ENCODE results near the gene PECR. TPM values are rescaled to one million over a fixed set of nuclear protein-coding genes. Genes with fewer than 3 reads are reported as not detected.

Gene PECR
- total and polyA plus RNA-seq, 2 of the 13 experiments (the other 11 are each of a cell fraction or from before 2014, with no cell fraction given), result 151 to 153 TPM

- TF ChIP-seq THAP9 (CRISPR knock-in tag; IDR thresholded peaks at IDR 0.05; ENCODE audit: borderline replicate concordance), result no peak
Observed at GRCh38 chr2:216075510-216076485, 5.8 kb downstream of the PECR start (continued).

GRCh38 chr2:216074794-216075193 lies 6.8 kb downstream of the PECR start:
- H3K4me2 ChIP-seq (ENCODE audit: low read depth, low read length), result no peak overlapping the region
- intact Hi-C loops (cut with micrococcal nuclease; ENCODE audit: unreplicated experiment) (no loop called here), in situ Hi-C loops (cut with HindIII; ENCODE audit: extremely low pct_ligation_motif_present, low pct_unique_long_range_greater_than_20kb) (no loop called here)
- ChIA-PET POLR2A (interaction anchor here (0.6 to 3.0 kb wide), 2 partner anchors 9 to 33 kb away, joined by 3 to 17 read pairs; partner anchors contain the start of gene XRCC5), CTCF (ENCODE audit: low intra/inter-chr PET ratio, low total read pairs) (no interaction called here)
- peaks cover 55% of the 10 kb centered on the region for H3K79me2 ChIP-seq (ENCODE audit: insufficient read depth, low read length)
- WGBS (ENCODE audit: low lambda C conversion rate), result 88% methylated on average over 1 of the region's 1 CpG
- no TSS peak for BruUV-seq (replicated peaks)
- TF ChIP-seq FOSL2 (CRISPR knock-in tag; IDR thresholded peaks at IDR 0.05), result peak; percentile 60
- TF ChIP-seq SOX6 (IDR thresholded peaks at IDR 0.05), result no peak
- TF ChIP-seq SOX6 (CRISPR knock-in tag; IDR thresholded peaks at IDR 0.05), result peak; percentile 6; the same call in 1 of the 2 replicates
- no peak for TF ChIP-seq ZBTB1 (CRISPR knock-in tag; IDR thresholded peaks at IDR 0.05; ENCODE audit: borderline replicate concordance)
- TF ChIP-seq ZNF652 (CRISPR knock-in tag; IDR thresholded peaks at IDR 0.05; ENCODE audit: borderline replicate concordance, low read depth), result peak; percentile 34; the same call in 1 of the 2 replicates
- TF ChIP-seq TBP (CRISPR knock-in tag; IDR thresholded peaks at IDR 0.05), result no peak
- FAIRE-seq (no peak), ATAC-seq (no peak), DNase-seq (ENCODE audit: low spot score) (no peak)
- H3K4me1 ChIP-seq (ENCODE audit: insufficient read depth, low read length), result peaks cover 95% of the 10 kb centered on the region
- H4K20me1 ChIP-seq (ENCODE audit: insufficient read depth, low read length), result no peaks in the 10 kb centered on the region
- no peaks in the 10 kb centered on the region for H3K9me3 ChIP-seq (ENCODE audit: low read length)
- H3K36me3 ChIP-seq (replicated peaks in 1 of 2; ENCODE audit: control insufficient read depth in 1 of 2, insufficient read depth in 2 of 2, low read length in 2 of 2), result peaks cover 1 to 31% of the 10 kb centered on the region in 2 experiments; a peak in 4 of 5 replicates
- H3K27ac ChIP-seq (ENCODE audit: extremely low read length, insufficient read depth, low read length), result no peak overlapping the region
- no peak overlapping the region for H3K4me3 ChIP-seq (replicated peaks in 1 of 3; ENCODE audit: insufficient read depth in 1 of 3, low read depth in 2 of 3, low read length in 3 of 3)
- H2AFZ ChIP-seq (ENCODE audit: low read length), result no peak overlapping the region
- no peak overlapping the region for H3K9ac ChIP-seq (ENCODE audit: insufficient read depth, low read depth, low read length)
- no peaks in the 10 kb centered on the region for H3K27me3 ChIP-seq (ENCODE audit: control insufficient read depth in 1 of 2, insufficient read depth in 2 of 2, low read length in 2 of 2)
